ENCODE results near the gene ABR. TPM values are rescaled to one million over a fixed set of nuclear protein-coding genes. Genes with fewer than 3 reads are reported as not detected.

Gene ABR
- total RNA-seq, 1 experiment from 2014 or later: 42.2 TPM

DNA sequence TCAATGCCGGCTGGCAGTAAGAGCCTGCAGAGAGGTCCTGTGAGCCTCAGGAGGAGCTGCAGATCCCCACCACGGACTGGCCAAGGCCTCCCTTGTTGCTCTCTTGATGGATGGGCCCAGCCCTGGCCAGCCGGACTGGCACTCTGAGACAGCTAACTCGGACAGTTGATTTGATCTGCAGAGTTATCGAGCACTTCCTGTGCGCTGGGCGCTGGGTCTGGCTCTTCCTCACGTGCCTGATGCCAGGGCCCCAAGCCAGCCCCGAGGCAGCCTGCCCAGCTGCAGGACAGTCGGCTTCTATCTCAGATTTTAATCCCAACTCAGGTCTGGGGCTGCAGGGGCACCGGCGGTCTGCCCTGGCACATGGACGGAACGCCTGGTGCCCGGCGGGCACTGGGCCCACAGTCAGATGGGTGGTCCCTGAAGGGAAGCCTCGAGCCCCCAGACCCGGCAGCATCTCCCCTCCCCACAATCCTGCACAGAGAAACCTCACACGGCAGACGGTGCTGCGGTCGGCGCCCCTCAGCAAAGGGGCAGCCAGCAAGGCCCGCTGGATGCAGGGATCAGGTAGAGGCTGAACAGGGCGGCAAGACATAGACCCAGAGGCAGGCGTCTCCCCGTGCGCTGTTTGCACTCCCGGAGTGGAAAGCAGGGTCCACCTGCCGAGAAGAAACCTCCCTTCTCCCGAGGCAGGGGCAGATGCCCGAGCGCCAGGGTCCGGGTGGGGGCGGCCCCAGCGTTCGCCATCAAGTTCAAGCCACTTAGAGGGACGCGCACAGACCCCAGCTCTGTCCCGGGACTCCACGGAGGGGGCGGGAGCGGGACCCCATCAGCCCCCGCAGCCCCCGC is 148.9 kb downstream of the ABR start:
- DNase-seq (ENCODE audit: low read depth): no peak

DNA sequence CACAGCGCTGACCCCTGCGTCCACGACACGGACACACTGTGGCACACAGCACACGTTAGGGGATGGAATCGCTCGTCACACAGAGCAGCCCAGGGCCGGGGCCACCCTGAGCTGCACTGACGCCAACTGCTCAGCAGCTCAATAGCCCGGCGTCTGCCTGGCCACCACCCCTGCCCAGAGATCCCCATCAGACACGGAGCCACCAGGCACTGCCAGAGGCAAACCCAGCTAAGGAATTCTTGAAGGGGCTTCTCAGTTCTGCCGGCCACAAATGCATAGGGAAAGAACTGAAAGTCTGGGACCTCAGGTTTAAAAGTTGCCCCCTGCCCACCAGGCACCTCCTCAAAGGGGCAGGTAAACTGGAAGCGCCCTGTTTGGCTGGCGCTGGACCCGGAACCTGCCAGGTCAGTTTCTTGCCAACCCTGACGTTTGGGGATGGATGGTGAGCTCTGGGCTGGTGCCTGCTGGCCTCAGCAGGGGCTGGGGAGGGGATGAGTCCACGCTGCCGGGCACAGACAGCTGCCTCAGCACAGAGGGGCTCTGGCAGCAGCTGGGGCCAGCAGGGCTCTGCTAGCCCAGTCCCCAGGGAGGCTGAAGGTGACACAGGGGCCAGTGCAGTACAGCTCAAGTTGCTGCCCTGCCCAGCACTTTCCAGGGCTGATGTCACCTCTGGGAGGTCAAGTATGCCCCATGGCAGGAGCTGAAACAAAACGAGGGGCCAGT is 149.7 kb downstream of the ABR start:
- no peak for DNase-seq (ENCODE audit: low read depth)

DNA sequence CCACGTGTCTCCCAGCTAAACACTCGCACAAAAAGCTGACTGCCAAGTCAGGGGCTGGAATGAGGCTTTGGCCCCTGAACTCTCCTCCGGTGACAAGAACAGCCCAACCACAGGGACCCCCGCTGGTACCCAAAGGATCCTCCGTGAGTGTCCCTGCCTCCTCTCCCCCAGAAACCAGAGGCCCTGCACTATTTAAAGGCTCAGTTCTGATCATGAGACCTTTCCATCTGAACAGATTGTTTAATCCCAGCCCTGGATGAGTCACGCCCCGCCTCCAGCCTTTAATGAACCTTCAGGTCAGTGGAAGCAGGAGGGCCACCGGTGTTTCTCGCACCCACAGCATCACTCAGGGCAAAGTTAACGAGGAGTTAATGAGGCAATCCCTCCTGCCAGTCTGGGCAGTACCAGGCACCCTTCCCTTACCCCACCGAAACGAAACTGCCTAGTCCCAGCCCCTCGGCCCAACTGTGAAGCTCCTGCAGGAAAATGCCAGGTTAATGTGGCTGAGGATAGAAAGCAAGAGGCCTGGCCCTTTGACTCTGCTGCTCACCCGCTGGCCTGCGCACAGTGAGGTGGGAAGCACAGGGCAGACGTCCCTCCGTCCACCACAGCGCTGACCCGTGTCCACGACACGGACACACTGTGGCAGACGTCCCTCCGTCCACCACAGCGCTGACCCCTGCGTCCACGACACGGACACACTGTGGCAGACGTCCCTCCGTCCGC is 150.4 kb downstream of the ABR start:
- peak; percentile 42 for DNase-seq (ENCODE audit: low read depth)

DNA sequence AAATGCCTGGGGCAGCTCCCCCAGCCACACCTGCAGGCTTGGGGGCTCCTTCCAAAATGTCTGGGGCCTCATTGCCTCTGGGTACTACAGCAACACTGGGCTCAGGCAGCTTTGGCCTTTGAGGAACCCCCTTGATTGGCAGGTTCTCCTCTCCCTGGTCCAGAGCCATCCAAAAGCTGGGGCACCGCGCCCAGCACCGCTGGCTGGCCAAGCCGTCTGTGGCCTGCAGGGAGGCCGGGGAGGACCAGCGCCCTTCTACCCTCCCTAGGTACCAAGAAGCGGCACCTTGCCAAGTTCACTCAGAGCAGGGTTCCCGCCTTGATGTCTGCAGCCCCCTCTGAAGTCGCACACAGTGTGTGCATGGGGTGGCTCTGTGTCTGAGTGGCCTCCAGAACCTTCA is 152.7 kb downstream of the ABR start:
- no peak for DNase-seq (ENCODE audit: low read depth)

DNA sequence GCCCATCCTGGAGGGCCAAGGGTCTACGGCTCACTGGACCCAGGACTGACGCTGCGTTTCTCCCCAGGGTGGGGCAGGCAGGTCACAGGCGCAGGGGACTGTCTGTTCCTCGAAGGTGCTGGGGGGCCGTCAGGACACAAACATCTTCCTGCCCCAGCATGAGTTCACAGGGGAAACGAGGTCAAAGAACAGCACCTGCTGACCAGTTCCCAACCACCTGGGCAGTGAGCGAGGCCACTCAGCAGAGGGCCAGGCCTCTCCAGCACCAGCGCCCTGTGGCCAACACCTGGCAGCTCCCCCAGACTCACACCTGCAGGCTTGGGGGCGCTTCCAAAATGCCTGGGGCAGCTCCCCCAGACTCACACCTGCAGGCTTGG is 153.2 kb downstream of the ABR start:
- no peak for DNase-seq (ENCODE audit: low read depth)

DNA sequence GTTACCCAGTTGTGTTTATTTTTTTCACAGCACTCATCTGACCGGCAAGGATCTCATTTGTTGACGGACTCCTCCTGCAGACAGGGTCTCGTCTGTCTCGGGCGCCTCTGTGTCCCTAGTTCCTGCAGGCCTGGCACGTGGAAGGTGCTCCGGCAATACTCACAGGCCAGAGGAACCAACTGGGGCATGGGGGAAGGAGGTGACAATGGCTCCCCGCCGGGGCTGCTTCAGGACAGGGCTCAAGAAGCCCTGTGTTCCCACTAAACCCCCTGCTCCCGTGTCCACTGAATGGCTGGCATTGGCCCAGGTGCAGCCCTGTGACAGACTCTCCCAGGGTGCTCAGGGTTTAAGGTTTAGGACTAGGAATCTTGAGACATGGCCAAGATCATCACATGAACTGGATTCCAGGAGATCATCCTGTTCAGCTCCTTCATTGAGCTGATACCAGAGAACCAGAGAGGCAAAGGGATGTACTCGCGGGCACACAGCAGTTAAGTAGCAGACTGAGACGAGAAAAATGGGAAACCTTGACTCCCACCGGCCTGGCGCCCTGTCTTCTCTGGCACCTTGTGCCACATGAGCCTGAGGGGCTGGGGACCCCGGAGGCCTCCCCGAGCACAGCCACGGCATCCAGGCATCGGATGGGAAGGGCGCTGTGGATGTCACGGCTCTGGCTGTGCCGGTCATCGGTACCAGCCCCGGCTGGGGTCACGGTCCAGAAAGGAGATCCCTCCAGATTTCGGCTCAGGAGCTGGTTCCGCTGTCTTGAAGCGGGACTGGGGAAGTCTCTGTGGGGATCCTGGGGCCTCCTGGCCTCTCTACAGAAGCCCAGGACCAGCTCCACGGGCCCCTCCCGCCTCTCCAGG is 153.8 kb downstream of the ABR start:
- no peak for DNase-seq (ENCODE audit: low read depth)

DNA sequence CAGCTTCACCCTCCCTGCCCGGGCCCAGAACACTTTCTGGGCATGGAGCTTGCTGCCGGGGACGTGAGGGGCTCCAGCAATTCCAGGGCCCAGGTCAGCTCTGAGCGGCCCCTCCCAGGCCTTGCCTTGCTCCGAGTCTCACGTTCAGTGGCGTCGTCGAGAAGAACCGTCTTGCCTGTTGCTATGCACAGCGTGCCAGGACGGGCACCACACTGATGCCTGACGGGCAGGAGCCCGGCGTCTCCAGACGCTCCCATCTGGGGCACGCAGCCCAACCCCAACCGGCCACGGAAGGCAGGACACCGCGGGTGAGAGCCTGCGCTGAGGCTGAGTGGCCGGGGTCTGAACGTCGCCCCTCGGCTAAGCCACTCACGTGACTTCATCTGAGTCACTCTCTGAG is 155.7 kb downstream of the ABR start:
- DNase-seq (ENCODE audit: low read depth): no peak

DNA sequence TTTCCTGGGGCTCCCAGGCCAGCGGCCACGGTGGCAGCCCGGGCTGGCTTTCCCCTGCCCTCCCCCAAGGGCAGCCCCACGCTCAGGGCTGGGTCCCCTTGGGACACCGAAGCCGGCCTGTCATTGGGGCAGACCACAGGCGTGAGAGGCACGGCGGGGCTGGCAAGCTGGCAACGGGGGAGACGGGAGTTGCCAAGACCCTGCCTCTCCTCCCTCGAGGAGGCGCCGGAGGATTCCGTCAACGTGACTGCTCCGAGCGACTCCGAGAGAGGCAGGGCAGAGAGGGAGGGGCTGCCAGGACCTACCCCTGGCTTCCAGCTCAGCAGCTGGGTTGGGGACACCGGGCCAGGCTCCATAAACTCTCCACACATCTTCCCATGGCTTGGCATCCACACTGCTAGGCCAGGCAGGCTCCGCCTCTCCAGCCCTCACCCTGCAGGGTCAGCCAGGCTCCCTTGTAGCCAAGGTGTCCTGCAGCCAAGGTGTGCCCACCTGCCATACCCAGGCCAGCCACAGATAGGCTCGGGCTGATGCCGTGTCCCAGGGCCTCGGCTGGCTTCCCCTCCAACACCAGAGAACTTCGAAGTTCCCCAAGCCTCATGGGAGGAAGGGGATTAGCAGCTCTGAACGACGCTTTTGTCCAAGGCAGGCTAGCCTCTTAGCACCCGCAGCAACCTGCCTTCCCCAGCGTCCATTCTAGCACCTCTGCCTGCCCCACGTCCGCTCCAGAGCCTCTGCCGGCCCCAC is 157.3 kb downstream of the ABR start:
- DNase-seq (ENCODE audit: low read depth): no peak

DNA sequence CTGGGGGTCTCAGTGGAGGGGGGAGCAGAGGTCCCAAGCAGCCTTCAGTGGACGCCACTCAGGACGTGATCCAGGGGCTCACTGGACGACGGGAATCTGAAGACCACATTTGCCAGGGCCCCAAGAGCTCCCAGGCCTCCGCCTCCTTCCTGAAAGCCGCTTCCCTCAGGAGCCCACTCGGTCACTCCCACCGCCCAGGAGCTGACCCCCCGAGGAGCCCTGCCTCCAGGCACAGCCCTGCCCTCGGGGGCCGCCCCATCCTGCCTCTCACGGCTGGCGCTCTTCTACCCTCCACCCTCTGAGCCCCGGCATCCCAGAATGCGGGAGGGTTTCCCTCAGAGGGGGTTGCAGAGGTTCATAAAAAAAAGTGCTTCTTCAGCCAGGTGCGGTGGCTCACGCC is 158.6 kb downstream of the ABR start:
- DNase-seq (ENCODE audit: low read depth): no peak

DNA sequence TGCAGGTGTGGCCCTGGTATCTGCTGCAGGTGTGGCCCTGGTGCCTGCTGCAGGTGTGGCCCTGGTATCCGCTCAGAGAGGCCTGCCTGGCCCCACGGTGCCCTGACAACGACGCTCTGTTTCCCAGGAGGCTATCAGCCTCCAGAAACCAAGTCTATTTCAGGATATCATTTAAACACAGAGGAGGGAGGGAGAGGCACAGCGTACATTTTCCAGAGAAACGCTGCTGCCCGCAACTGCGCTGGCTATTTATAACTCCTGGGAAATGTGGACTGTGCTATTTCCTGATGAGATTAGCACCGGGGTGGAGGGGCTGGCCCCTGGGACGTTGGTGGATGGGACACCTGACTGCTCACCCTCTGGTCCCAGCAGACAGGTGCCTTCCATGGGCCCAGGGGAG is 160.3 kb downstream of the ABR start:
- no peak for DNase-seq (ENCODE audit: low read depth)

DNA sequence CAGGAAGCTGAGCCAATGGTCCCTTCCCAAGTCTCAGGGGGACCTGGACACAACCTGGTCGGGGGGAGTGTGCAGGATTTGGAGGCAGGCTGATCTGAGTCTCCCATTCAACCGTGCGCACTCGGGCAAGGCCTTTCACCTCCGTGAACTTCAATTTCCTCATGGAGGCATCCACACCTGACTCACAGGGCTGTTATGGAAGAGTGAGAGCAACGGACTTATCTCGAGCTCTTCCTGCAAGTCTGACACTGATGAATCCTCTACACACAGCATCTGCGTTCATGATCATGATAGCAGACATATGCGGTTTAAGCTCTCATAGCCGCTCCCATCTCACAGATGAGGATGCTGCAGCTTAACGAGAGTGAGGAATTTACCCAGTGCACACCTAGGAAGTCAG is 161.2 kb downstream of the ABR start:
- DNase-seq (ENCODE audit: low read depth): no peak

DNA sequence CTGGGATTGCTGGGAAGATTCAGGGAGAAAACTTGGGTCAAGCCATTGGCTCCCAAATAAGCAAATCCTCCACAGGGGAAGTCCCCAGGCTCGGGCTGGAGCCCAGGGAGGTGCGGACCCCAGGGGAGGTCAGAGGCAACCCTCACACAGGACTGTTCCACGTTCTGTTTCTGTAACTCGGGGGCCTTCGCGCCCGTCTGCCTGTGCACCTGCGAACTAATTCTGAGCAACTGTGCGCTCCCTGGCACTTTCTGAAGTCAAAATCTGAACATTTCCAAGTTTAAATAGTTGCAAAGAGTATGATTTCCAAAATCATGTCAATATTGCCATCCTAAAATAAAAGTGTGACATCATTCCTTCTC is 166.1 kb downstream of the ABR start:
- DNase-seq (ENCODE audit: low read depth): no peak

DNA sequence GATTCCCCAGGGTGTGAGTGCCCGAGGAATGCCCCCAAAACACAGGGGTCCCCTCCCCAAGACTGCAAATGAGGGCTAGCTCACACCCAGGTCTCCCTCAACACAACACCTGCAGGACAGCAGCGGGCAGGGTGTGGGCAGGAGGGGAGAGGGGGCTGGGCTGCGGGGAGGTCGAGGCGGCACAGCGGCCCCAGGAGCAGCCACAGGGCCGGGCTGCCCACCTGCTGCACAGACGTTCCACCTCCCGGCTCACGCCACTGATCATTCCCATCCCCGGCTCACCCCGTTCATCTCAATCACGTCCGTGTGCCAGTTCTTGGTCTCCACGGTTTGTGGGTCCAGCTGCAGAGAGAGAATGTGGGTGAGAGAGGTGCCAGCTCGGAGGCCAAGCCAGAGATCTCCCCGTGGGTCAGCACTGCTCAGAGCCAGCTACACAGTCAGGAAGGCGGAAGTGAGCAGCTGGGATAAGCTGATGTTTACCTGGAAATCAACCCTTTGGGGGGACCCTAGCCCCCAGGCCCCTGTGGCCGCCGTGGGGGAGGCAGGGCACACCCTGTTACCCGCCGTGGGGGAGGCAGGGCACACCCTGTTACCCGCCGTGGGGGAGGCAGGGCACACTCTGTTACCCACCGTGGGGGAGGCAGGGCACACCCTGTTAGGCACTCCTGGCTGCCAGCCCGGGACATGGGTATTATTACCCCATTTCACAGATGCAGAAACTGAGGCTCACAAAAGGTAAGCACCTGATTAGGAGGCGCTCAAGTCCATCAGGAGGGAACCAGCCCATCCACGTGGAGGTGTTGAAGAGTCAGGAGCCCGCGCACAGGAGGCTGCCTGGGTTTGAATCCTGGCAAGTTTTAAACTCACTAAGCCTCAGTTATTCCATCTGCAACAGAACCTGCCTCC is 166.7 kb downstream of the ABR start:
- no peak for DNase-seq (ENCODE audit: low read depth)

DNA sequence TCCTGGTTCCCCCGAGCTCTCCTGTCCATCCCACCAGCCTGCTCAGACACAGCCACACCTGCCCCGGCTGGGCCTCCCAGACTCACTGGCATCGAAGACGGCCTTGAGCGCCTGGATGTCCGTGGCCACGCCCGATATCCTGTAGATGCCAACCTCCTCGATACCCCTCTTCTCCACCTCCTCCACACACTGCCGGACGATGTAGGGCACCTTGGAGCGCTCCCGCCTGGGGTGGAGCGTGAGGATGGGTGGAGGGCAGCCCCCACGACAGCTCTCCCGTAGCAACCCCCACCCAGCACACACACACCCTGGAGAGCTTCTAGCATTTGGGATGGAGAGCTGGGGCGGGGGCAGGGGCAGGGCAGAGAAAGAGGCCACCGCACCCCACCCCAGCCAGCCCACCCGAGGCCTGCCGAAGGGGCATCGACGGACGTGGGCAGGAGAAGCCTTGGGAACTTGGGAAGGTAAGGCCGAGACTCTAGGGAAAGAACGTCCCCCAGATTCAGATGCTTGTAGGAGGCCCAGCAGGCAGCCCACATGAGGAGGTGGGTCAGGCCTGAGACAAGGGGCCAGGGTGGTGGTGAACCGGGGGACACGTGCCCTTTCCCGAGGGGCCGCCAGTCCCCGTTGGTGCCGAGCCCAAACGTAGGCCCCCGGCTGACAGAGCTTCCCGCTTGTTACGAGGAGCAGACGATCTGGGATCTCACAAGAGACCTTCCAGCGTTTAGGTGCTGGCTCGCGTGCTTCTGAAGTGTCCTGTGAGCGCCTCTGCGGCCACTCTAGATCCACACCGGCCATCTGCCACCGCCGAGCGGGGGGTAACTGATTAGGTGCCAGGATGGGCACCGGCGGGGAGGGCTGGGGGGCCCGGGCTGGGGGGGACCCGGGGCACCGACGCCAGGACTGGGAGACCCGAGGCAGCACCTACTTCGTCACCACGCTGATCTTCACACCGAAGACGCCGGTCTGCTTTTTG is 167.7 kb downstream of the ABR start:
- no peak for DNase-seq (ENCODE audit: low read depth)

DNA sequence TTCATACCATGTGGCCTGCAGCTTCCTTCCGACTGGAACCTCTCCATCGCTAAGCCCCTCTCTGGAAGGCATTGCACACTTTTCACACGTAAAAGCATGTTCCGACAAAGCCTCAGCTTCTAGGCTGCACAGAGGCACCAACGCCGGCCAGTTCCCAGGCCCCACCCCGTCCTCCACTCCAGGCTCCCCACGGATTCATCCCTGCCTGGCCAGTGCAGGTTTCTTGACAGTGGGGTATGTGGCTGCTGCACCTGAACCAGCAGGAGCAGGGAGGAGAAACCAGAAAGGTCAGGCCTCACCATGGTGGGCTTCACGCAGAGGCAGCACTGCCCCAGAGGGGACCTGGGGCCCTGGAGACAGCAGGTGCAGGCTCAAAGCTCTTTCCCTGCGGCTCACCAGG is 168.6 kb downstream of the ABR start:
- DNase-seq (ENCODE audit: low read depth): no peak

DNA sequence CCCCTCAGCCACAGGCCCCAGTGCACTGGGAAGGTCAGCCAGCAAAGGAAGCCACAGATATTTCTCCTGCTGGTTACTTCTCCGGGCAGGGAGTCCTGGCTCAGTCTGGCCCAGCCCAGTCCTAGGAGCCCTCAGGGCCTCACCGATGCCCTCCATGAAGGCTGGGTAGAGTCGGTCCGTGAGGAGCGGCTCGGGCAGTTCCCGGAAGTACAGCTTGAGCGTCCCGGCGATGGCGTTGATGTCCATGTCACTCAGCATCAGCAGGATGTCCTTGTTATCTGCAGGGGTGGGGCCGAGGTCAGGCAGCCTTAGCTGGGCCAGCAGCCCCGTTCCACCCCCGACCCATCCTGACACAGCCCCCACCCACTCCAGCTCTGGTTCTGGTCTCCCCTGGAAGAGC is 169.2 kb downstream of the ABR start:
- DNase-seq (ENCODE audit: low read depth): no peak

DNA sequence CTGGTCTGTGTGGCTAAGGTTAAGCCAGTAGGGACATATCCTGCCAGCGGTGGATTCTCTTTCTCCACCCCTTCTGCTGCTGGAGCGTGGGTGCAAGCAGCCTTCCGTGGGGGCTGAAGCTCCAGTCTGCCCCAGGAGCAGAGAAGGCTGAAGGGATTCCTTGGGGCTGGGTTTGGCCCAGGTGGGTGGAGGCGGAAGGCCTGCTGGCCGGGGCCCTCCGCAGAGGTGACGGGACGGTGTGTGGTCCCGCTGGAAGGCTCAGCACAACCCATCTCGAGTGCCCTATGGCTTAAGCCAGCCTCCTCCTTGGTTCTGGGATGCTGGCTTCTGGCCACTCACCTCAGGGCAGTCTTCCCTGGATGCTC is 169.7 kb downstream of the ABR start:
- no peak for DNase-seq (ENCODE audit: low read depth)

DNA sequence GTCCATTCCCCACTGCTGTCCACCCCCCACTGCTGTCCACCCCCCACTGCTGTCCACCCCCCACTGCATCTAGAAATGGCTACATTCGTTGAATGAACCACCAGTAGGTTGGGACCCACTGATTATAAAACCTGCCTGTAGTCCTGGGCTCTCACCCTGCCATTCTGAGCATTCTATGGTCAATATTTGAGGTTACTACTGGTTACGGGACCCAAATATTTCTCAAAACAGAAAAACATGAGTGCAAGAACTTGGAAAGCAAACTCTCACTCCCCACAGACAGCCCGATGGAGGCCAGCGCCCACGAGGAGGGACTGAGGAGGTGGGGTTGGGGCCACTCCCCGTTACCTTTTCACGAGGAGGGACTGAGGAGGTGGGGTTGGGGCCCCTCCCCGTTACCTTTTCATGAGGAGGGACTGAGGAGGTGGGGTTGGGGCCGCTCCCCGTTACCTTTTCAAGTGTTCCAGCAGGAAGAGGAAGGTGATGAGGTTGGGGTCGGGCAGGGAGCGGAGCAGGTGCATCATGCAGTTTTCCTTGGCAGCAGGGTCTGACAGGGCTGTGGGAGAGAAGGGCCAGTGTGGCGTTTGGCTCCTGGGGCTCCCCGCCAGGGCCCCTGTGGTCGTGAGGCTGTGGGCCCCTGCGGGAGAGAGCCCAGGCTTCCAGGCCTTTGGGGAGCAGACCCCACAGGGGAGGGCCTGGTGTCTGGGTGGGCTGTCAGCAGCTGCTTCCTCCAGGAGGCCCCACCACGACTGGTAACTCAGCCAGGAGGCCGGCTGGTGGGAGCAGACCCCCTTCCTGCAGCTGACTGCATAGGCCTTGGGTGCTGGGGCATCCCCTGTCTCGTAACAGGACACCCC is 170.3 kb downstream of the ABR start:
- no peak for DNase-seq (ENCODE audit: low read depth)

Measured in RPMI7951 (cell line).